Choroid plexus epithelial cell (primary cell): ENCODE data around the gene FGF5.

Experiments
- DNase-seq: peaks from one replicate; pipeline ENCODE4 v3.0.0-alpha.2; 2010; ENCODE audit warnings: low read depth
- H3K4me3 ChIP-seq: 2 replicates; pipeline ENCODE4 v1.5.1; 2011; ENCODE audit warnings: low read depth, mild to moderate bottlenecking, control low read depth, low read length, moderate library complexity
- TF ChIP-seq, protein P1 (sequence below): conservative IDR thresholded peaks from 2 replicates; pipeline ENCODE4 v1.5.1; 2011; ENCODE audit warnings: low read depth, mild to moderate bottlenecking, control low read depth, inconsistent platforms, low read length, moderate library complexity

The FGF5 gene

DNA sequence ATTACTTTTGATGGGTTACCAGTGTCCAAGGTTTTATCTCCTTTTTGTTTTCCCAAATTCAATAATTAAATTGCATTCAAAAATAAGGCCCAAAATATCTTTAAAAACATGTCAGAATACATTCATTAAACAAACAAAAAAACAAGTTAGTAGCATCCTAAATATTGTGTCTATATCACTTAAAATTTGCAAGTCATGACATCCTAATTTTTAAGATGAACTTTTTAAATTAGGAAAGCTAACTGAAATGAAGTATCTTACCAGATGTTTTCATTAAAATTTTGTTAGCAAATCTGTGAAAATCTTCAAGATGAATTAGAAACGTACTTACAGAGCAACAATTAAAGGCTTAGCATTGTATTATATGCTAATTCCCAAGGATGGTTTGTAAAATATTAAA lies 68.1 kb downstream of the FGF5 start:
- TF ChIP-seq, protein P1, sequence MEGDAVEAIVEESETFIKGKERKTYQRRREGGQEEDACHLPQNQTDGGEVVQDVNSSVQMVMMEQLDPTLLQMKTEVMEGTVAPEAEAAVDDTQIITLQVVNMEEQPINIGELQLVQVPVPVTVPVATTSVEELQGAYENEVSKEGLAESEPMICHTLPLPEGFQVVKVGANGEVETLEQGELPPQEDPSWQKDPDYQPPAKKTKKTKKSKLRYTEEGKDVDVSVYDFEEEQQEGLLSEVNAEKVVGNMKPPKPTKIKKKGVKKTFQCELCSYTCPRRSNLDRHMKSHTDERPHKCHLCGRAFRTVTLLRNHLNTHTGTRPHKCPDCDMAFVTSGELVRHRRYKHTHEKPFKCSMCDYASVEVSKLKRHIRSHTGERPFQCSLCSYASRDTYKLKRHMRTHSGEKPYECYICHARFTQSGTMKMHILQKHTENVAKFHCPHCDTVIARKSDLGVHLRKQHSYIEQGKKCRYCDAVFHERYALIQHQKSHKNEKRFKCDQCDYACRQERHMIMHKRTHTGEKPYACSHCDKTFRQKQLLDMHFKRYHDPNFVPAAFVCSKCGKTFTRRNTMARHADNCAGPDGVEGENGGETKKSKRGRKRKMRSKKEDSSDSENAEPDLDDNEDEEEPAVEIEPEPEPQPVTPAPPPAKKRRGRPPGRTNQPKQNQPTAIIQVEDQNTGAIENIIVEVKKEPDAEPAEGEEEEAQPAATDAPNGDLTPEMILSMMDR, result no peak
- H3K4me3 ChIP-seq, result no peak overlapping the region
- DNase-seq, result no peak

DNA sequence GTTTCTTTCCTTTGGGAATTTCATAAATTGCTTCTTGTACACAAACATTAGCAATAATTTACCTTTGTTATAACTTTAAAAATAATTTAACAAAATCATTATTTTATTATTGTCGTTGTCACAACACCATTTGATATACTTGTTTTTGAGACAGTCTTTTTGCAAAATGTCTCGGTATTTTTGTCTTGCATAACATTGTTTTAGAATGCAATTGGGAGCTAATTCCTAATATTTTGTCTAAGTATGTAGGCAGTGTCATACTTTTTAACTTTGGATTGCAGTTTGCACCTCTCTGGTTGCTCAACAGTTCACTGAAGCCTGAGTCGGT lies 68.7 kb downstream of the FGF5 start:
- no peak for DNase-seq
- peak overlapping the region; percentile 68 for H3K4me3 ChIP-seq
- TF ChIP-seq, protein P1, result no peak

DNA sequence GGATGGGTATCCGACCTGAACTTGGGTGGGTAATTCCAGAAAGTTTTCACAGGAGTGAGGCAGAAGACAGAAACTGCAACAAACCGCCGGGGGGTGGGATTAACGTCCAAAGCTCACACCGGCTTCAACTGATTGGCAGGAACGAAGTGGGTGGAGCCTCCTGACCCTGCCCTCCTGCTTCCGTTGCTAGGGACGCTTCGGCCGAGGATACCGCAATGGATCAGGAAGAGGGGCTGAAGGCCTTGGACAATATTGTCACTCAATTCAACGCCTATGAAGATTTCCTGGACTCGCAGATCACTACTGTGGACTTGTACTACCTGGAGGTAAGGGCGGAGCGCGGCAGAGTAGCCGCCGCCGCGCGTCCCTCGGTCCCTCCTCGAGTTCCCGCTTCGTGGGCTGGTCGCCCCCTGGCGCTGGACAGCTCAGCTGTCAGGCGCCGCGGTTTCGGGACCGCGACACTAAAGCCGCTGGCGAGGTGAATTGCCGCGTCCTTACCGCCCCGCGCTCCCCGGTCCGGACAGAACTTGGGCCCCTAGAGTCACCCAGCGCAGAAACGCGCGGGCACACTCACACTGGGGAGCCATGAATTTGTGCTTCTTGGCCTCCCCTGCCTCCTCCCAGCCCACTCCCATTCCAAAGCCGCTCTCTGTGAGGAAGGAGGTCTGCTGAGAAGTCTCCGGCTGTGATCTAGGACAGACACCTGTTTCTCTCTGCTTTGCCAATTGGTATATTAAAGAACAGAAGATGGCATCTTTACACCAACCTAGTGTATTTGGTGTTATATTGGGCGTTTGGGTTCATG lies 69.3 kb downstream of the FGF5 start, which contains the start of gene CFAP299:
Gene CFAP299 (plus strand): TSS at position 177 of the 805 bp plus-strand sequence.
- H3K4me3 ChIP-seq, result peak within 1 kb of the TSS; percentile 68

DNA sequence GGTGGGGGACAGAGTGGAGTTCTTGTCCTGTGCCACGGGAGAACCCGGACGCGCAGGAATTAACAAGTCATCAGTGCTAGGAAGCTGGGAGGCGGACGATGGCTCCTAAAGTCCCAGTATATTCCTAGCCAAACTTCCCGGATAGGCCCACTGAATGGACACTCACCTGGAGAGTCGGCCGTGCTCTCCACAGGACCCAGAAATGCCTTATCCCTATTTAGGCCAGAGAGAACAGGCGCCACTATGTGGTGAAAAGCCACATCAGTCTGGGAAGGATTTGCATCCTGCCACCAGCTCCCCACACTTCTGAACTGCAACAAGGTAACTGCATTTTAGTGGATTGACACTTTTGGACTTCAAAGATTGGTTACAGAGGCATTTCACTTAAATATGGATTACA lies 70.1 kb downstream of the FGF5 start:
- H3K4me3 ChIP-seq, result no peak overlapping the region
- DNase-seq, result peak; percentile 39
- TF ChIP-seq, protein P1, result peak; percentile 56

More for the DNA sequence above, 69.3 kb downstream of the FGF5 start, which contains the start of gene CFAP299:
- TF ChIP-seq, protein P1, result peak; percentile 55
- peak; percentile 84 for DNase-seq

DNA sequence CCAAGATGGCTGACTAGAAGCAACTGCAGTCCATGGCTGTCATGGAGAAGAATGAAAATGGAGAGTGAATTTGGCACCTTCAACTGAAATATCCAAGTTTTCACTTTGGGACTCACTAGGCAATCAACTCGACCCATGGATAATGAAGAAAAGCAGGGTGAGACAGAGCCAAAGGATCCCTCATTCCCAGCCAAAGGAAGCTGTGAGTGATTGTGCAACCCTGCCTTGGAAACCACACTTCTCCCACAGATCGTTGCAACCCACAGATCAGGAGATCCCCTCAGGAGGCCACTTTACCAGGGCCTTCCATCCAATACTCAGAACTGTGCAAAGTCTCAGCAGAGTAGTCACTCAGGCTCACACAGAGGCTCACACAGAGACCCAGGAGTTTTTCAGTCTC lies 73.6 kb downstream of the FGF5 start:
- DNase-seq, result no peak
- TF ChIP-seq, protein P1, result no peak
- no peak overlapping the region for H3K4me3 ChIP-seq
